PFSK-1 (cell line): ENCODE measurements around the gene DEFB129.

Experiments
- POLR2AphosphoS5 ChIP-seq: IDR thresholded peaks from 2 replicates; pipeline ENCODE4 v1.6.1; 2012; ENCODE audit warnings: low read depth, mild to moderate bottlenecking, control low read depth, low read length, moderate library complexity
- SIN3A ChIP-seq: IDR thresholded peaks from 2 replicates; pipeline ENCODE4 v1.6.1; 2012; ENCODE audit warnings: mild to moderate bottlenecking, low read length, moderate library complexity, borderline replicate concordance; ENCODE audit not compliant: insufficient read depth

DNA sequence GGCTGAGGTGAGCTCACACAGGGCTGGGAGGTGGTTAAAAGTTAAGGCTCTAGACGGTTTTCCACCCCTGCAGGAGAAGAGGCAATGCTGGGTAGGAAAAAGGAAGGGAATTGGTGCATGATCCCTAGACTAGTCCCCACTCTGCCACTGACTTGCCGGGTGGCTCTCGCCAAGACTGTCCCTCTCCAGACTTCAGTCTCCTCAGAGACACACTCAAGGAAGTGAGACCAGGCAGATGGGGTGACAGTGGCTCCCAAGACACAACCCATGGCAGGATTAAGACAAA, 50.4 kb downstream of the DEFB129 start:
- TF ChIP-seq POLR2AphosphoS5 = no peak
- TF ChIP-seq SIN3A = no peak
